SK-N-DZ (cell line): ENCODE measurements around the gene RBM39. TPM values are rescaled to one million over a fixed set of nuclear protein-coding genes. Genes with fewer than 3 reads are reported as not detected.
"Not testable (repeated sequence)": the region's sequence is repeated elsewhere in the genome, so short reads cannot be mapped to it uniquely, and the experiment has no call there.

Experiments used
- DNase-seq: peaks from one replicate; pipeline ENCODE4 v3.0.0-alpha.2; 2015; ENCODE audit warnings: low spot score
- polyA plus RNA-seq, 2 experiments: library from polyadenylated mRNA; depleted of rRNA; stranded (reverse); fragments of >200 nt; gene quantifications; 2 replicates each; pipeline ENCODE4 v1.2.3, GENCODE V29; 2014

RBM39 gene
- polyA plus RNA-seq (2014; cell fraction: cytosol; rRNA removed), result 409 and 443 TPM in 2 replicates
- 2,022 and 2,099 TPM in 2 replicates for polyA plus RNA-seq (2014; cell fraction: nucleus; rRNA removed)

GRCh38 chr20:35741892-35742740 lies at the start of gene RBM39:
Gene RBM39, minus strand, starts transcription at chr20:35742260. Its CDS starts 1,386 bp downstream, at chr20:35740874.
- DNase-seq, result peak; percentile 100

GRCh38 chr20:35791821-35792220 lies 49.8 kb upstream of the RBM39 start:
- DNase-seq, result no peak

DNA sequence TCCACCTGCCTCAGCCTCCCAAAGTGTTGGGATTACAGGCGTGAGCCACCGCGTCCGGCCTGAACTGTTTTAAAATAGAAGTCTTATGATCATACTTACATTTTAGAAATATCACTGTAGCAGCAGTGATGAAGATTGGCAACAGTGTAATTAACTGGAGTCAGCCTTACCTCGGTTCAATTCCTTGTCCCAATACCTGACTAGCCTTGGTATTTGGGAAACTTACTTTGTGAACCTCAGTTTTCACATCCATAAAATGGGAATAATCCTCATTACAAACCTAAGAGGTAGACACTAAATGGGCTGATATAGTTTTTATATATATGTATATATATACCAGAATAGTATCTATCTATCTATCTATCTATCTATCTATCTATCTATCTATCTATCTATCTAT lies 49.0 kb upstream of the RBM39 start:
- DNase-seq, result no peak

DNA sequence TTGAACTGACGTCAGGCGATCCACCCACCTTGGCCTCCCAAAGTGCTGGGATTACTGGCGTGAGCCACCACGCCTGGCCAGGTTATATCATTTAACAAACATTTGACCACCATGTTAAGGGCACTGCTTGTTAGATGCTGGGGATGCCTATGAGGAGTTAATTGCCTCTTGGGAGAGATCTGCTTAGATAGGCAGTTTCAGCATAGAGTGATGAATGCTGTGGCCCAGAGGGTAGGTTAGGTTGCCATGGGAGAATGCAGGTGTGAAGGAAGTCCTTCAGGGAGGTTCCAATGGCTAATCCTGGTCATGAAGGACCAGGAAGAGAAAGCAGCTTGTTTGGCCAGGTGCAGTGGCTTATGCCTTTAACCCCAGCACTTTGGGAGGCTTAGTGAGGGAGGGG lies 46.7 kb upstream of the RBM39 start:
- no peak for DNase-seq

GRCh38 chr20:35785541-35785940 lies 43.5 kb upstream of the RBM39 start:
- not testable (repeated sequence) for DNase-seq

GRCh38 chr20:35783811-35784210 lies 41.8 kb upstream of the RBM39 start:
- not testable (repeated sequence) for DNase-seq

DNA sequence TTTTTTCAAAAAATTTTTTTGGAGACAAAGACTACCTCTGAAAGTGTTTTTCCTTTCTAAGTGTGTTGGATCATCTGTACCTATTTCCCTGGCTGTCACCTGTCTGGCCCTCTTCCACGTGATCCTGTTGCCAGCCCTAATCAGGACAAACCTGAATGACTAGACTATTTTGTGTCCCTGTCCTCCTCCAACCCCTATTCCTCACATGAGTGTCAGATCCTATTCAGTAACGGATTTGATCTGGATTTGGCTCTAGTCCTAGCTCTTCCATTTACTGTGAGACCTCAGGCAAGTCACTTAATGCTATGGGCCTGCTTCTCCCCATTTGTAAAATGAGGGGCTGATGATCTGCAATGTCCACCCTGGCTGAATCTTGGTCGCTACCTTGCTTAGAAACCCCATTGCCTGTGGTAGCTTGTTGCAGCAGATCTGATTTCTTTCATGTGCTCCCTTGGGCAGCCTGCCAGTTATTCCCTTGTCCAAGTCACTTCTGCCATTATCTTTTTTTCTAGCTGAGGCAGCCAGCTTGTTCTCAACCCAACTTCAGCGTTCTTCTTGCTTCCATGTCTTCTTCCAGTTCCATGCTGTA lies 34.5 kb upstream of the RBM39 start:
- DNase-seq, result no peak

DNA sequence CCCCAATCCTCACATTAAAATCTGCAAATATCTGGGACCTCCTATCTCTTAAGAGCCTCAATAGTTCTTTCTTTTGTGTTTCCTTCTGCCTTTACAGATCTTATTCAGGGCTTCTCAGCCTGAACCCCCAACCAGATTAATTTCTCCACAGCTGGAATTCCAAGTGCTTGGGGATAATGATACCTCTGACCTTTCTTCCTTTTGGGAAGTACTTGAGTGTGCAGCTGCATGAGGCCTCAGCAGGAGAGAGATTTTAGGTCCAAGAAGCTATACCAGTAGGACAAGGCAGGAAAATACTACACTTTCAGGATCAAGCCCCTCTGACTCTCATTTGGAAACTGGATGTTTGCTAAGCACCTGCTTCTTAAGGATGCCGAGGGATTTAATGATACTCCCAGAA lies 32.3 kb upstream of the RBM39 start:
- DNase-seq, result no peak

- DNase-seq, result no peak
Observed at GRCh38 chr20:35773154-35773751, 31.2 kb upstream of the RBM39 start.

GRCh38 chr20:35772563-35773058 lies 30.6 kb upstream of the RBM39 start:
- DNase-seq, result no peak

DNA sequence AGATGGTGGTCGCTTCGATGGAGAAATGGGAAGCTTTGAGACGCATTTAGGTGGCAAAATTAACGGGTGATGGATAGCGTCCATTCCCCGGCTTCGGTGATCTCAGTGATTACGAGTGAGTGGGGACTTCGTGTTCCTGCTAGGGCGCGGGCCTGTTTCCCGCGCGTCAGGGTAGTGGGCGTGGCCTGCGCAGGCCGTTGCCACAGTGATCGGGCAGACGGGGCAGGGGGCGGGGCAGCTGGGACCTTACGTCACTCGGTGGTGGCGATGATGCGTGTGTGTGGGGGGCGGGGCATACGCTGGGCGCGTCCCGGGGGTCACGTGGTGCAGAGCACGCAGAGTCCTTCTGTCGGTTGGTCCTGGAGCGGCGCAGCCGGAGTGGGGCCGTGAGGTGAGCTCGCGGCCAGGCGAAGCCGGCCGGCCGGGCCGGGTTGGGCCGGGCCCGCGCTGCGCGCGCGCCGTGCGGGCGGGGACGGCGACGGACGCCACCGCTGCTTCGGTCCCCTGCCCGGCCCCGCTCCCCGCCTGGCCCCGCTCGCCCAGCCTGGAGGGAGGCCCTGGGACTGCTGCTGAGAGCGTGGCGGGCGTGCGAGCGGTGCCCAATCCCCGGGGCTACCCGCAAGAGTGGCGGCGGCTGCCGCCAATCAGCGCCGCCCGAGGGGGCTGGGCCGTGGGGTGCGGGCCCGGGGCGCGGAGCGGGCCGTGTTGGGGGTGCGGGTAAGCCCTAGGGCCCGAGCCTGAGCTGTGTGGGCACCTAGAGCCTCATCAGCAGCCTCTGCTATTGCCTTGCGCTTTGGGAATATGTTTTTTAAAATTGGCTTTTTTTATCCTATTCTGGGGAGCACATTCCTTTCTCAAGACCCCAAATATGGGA lies 29.9 kb upstream of the RBM39 start, which contains the start of gene PHF20:
TSS of gene PHF20 (plus strand) at position 327 of the 874 bp plus-strand sequence. CDS start 29,508 bp downstream, outside the sequence.
- peak; percentile 96 for DNase-seq

DNA sequence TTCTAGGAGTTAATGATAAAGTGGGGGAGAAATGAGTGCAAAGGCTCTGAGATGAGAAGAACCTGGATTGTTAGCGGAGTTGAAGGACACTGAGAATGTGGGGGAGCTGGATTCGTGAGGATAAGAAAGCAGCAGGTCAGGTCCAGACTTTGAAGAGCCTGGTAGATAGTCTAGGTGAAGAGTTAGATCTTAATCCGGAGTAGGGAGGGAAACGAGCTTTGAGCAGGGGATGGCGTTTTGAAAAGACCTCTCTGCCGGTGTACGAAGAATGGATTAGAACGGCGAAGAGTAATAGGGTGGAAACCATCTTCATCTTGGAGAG lies 29.3 kb upstream of the RBM39 start:
- DNase-seq, result no peak

DNA sequence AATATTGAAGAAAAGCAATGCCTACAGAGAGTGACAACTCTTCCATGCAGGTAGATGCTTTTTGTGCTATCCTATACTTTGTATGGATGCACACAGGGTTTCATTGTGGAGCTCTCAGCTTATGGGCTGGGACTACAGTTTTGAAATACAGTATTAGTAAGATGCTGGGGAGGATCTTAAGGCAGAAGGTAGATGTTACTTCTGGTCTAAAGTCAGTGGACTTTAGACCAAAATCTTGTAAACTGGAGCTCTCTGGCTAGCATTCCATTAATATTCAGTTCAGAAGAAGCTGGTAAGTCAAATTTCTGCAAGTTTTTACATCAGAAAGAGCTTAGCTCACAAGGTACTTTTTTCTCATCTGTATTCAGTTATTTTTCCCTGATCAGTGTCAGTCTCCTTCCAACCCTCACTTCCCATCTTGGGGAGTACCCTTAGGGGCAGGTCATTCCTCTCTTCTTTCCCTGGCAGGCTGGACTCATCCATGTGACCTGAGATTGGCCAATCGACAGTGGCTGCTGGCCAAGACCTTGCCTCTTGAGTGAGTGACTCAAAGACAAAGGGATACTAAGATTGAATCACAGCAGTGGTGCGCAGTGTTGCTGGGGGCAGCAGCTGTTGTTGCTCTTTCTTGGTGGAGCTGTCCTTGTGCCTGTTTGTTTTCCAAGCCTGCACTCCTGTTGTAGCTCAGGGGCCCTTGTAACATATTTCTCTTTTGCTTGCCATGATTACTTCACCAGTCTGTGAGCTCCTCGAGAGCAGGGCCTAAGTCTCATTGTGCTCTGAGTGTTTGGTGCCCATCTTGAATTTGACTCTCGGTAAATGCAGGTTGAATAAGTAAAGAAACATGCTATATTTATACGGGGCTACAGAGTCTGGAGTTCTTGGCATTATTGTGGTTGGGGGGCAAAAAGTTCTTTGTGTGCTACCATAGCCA lies 26.9 kb upstream of the RBM39 start:
- DNase-seq, result peak; percentile 97

- no peak for DNase-seq
Observed at GRCh38 chr20:35767683-35768481, 25.8 kb upstream of the RBM39 start.

- DNase-seq, result no peak
Observed at GRCh38 chr20:35766843-35767242, 24.8 kb upstream of the RBM39 start.

DNA sequence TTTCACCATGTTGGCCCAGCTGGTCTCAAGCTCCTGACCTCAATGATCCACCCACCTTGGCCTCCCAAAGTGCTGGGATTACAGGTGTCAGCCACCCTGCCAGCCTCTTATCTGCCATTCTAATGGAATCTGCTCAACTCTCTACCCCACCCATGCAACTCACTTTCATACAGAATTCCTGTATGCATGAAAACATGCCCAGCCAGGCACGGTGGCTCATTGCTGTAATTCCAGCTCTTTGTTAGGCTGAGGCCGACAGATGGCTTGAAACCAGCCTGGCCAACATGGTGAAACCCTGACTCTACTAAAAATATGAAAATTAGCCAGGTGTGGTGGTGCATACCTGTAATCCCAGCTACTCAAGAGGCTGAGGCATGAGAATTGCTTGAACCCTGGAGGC lies 22.9 kb upstream of the RBM39 start:
- not testable (repeated sequence) for DNase-seq

- DNase-seq, result no peak
Observed at GRCh38 chr20:35762461-35762860, 20.4 kb upstream of the RBM39 start.

DNA sequence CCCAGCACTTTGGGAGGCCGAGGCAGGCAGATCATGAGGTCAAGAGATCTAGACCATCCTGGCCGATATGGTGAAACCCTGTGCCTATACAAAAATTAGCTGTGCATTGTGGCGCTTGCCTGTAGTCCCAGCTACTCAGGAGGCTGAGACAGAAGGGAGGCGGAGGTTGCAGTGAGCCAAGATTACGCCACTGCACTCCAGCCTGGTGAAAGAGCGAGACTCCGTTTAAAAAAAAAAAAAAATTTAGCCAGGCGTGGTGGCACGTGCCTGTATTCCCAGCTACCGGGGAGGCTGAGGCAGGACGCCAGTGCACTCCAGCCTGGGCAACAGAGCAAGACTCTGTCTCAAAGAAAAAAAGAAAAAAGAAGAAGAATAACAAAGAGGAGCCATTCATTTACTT lies 19.5 kb upstream of the RBM39 start:
- DNase-seq, result not testable (repeated sequence)

GRCh38 chr20:35757098-35757705 lies 15.1 kb upstream of the RBM39 start:
- no peak for DNase-seq
